Measurements from ENCODE around the gene SORCS2.

SORCS2 gene

GRCh38 chr4:7762376-7763030 lies 570.2 kb downstream of the SORCS2 start:
- no peak for FAIRE-seq

- no peak for FAIRE-seq
Observed at GRCh38 chr4:7763106-7763505, 570.8 kb downstream of the SORCS2 start.

DNA sequence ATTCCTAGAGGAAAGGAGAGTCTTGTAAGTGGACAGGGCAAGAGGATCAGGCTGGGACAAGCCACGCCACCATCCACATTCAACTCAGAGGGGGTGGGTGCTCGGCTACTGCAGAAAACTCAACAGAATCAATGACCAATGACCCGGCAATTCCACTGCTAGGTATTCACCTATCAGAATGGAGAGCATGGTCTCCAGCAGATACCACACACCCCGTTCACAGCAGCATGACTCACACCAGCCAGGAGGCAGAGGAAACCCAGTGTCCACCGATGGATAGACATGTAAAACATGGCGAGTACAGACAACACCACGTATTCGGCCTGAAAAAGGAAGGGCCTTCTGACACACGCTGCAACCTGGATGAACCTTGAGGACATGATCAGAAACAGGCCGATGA lies 571.5 kb downstream of the SORCS2 start:
- FAIRE-seq = no peak

DNA sequence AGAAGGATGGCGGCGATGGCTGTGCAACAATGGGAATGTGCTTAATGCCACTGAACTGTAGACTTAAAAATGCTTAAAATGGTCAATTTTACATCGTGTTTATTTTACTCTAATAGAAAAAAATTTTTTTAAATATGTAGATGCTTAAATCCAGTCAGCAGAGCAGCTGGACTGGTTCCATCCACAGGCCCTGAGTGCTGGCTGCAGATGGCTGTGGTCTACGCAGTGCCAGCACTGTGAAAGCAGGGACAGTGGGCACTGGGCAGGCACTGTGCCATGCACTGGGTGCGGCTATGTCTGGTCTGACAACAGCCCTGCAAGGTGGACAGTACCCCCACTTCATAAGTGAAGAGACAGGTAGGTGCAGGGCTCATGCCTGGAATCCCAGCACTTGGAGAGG lies 572.1 kb downstream of the SORCS2 start:
- no peak for FAIRE-seq

DNA sequence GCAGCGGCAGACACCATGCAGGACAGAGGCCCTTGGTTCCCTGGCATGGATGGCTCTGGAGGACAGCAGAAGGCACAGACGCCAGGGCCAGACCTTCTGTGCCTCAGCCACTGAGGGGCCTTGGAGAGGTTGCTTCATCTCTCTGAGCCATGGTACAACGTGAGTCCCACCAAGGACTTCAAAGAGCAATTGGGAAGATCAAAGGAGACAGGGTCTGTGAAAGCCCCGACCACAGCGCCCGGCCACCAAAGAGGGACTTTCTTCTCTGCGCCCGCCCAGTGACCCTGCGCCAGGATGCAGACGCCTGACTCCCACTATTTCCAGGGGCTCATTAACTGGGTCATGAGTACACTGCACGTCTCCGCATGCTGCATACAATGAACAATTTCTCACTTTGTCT lies 573.3 kb downstream of the SORCS2 start:
- no peak for FAIRE-seq

DNA sequence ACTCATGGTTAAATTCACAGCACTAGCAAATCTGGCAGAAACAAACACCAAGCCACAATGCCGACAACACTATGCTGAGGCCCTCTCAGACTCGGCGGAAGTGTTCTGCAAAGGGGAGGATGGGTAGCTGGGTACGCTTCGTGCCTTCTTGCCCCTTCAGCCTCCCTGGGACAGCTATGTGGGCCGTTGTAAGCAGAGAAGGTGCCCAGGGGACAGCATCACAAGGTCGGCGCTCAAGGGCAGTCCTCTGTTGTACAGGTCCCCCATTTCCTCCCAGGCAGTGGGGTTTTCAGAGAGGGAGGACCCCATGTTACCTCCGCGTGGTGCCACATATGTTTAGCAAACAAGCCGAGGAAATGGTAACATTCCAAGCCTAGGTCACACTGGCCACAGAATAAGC lies 573.7 kb downstream of the SORCS2 start:
- no peak for FAIRE-seq

- no peak for FAIRE-seq
Observed at GRCh38 chr4:7766661-7767345, 574.5 kb downstream of the SORCS2 start.

- FAIRE-seq = no peak
Observed at GRCh38 chr4:7767526-7767925, 575.2 kb downstream of the SORCS2 start.

GRCh38 chr4:7767966-7768365 lies 575.6 kb downstream of the SORCS2 start:
- no peak for FAIRE-seq

- FAIRE-seq = no peak
Observed at GRCh38 chr4:7768736-7769135, 576.4 kb downstream of the SORCS2 start.

DNA sequence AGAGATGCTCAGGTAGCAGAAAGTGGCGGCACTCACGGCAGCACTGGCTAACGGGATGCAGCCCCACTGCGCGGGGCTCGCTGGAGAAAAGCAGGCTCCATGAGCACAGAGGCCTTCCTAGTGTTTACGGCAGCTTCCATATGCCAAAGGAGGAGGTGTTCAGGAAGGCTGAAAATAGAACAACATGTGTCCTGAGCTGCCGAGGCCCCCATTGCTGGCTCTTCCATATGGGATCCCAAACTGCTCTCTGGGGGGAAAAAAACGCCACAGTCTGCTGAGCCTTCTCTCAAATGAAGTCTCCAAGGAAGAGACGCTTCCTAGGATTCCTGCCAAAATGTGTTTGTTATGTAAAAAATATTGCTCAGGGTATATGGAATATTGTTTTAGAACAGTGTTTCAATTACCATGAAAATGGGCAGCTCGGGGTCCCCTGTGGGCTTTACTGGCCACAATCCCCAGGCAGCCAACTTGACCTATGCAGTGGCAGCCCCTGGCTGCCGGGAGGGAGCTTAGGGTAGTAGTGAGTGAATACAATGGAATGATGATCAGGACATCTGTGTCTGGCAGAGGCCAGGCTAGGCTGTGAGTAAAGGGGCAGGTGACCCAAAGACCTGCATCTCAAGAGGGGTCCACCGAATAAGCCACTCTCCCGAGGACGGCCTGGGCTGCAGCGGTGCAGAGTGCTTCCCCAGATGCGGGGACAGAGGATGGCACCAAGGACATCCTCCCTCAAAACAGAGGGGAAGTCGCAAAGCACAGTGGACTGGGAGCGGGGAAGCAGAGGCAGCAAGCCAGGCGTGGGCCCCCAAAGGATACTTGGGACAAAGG lies 577.3 kb downstream of the SORCS2 start:
- no peak for FAIRE-seq

DNA sequence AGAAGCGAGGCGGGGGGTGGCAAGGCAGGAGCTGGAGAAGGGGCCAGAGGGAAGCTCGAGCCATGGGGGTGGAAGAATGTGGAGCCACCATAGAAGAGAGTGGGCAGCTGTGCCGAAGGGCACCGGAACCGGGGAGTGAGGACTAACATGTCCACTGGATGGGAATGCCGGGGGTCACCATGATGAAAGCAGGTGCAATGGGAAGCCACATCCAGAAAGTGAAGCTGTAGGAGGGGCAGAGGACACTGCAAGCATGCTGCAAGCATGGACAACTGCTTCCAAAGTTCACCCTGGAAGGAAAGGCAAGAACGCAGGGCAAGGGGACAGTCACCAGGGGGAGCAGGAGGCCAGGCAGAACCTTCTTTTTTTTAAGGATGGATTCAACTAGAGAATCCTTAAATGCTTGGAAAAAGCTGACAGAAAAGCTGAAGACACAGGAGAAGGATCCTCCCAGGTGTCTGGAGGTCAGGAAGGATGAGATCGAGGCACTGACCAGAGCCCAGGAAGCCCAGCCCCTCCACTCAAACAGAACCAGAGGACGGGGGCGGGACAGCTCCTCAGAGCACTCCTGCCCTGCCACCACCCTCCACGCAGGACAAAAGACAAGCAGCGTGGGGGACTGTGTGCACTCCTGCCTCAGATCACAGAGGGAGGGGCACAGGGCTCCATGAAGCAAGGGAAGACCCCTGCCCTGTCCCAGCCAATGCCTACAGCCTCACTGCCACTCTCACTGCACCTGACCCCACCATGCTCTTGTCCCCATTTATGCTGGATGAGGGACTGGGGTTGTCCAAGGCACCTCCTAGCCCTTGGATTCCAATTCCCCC lies 578.1 kb downstream of the SORCS2 start:
- FAIRE-seq = no peak

DNA sequence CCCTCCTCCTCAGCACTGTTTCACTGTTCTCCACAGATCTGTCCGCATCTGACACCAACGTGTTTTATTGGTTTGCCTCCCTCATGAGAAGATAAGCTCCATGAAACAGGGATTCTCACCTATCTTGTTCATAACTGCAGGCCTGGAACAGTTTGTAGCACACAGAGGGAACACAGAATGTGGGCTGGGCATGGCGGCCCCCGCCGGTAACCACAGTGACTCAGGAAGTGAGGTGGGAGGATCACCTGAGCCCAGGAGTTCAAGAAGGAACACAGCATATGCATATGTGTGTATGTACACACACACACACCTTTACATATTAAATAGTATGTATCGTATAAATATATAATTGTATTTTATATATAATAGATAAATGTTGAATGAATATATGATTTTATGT lies 578.7 kb downstream of the SORCS2 start:
- FAIRE-seq = no peak

- FAIRE-seq = no peak
Observed at GRCh38 chr4:7771541-7772507, 579.5 kb downstream of the SORCS2 start.

DNA sequence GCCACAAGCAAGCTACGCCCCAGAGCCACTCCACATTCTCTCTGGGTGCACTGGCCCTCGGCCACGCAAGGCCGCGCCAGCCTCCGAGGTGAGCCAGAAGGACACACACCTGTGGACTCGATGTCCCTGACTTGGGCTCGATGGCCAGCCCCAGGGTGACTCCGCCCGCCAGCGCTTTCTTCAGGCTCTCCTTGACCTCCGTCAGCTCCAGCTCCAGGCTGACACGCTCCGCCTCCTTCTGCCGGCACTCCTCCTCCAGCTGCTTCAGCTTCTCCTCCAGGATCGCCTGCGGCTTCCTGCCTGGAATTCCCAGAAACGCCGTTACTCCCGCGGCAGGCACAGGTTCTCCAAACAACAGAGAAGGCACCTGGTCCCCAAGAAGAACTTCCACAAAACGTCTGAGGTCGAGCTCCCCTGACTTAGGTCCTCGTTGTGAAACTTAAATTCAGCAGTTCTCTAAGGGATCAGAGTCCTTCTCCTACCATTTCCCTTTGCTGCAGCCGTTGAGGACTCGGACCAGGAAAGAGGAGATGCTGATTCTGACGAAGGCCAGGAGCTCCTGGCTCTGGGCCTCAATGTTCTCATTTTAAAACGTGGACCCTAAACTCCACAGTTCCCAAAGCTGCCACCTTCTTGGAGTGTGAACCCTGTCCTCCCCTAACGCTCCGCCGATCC lies 580.5 kb downstream of the SORCS2 start:
- no peak for FAIRE-seq

DNA sequence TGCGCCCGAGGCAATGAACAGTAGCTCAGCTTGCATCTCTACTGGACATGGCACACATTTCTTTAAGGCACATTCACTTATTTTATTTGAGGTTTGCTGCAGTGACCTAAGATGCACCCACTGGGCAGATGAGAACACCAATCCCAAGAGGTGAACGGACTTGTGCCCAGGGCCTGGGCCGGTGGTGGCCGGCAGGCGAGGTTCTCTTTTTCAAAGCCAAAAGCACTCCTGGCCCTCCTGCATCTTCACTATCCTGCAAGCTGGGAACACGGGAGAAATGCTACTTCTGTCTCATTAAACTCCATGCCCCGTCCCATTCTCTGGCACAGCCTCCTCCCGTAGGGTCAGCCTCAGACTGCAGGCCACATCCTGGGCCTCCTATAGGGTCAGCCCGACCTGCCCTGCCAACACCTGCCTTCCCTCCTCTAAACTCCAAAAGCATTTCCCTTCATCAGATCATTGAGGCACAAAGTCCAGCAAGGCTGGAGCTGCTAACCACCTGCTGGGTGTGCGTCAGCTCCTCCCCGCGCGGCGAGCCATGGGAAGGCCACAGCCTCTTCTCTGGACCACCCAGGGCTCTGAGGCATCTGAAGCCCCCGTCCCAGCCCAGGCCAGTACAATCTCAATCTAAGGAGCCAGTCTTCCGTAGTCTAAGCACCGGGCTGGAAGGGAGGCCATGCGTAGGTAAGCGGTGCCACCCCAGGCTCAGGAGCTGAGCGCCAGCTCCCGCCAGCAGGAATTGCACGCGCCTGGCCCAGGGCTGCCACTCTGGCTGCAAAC lies 581.3 kb downstream of the SORCS2 start:
- FAIRE-seq = no peak

DNA sequence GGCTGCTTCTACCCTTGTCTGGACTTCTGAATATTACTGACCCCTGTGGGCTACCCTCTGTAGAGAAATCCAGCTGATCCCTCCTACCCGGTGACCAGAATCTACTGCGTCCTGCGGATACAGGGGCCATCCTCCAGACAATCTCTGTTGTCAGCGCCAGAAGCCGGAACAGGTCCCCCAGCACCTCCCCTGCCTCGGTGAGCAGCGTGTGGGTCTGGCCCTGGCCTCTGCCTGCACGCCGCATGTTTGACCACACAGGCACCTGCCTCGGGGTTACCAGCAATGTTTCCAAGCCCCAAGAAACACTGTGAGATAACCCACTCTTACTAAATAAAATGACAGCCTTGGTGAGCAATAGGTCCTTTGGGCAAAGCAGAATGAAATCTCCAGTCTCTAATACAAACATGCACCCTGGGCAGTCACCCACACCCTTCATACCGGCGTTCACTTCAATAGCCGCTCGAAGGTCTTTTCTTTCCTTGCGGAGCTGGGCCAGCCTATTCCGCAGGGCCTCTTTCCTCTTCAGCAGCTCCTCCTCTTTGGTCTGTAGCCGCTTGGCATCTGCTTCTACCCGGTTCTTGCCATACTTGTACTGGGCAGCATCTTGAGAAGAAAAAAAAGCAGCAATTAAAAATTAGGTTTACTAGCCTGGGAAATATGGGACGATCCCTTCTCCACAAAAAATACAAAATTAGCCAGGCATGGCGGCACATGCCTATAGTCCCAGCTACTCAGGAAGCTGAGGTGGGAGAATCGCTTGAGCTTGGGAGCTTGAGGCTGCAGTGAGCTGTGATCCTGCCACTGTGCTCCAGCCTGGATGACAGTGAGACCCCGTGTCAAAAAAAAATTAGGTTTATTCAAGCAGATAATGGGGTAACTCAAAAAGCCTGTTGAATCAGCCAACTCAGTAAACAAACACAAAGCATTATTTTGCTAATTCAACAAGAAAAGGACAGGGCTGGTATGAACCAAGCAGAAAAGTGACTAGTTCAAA lies 582.3 kb downstream of the SORCS2 start:
- no peak for FAIRE-seq

DNA sequence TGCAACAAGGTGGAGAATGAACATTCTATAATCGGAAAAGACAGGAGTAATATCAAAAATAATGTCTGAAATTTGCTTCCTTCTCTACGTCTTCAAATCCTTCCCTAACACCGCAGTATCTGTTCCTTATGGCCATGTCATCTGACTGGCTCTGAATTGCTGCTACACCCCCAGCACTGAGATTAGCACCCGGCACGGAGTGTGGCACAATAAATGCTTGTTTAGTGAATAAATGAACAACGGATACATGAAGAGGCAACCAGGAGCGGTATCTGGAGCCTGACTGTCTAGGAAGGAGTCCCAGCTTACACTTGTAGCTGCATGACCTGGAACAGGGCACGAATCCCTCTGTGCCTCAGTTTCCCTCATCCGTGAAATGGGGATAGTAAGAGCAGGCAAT lies 583.1 kb downstream of the SORCS2 start:
- no peak for FAIRE-seq
